Hematopoietic multipotent progenitor cell treated with erythropoietin and hydrocortisone succinate and interleukin-3 and kit ligand, for 6 days (in vitro differentiated cells): ENCODE measurements around the gene EYA4.

Experiments
- DNase-seq: peaks from one replicate; pipeline ENCODE4 v3.0.0-alpha.2; 2015

The EYA4 gene

DNA sequence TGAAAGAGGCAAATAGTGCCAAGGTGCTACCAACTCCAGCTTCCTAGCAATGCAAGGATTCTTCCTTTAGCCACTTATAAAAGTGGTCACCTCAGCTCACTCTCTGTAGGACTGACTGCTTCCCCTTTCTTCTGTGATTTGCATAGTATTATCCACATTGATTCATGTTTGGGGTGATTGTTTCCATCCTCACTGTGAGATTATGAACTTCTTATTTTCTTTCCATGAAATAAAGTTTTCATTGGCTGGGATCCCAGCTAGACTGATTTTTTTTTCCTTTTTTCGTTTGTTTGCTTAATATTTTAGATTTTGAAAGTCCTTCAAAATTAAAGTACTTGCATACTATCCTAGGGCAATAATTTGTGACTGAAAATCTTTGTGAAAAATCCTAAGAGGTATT, 50.5 kb downstream of the EYA4 start:
- no peak for DNase-seq

DNA sequence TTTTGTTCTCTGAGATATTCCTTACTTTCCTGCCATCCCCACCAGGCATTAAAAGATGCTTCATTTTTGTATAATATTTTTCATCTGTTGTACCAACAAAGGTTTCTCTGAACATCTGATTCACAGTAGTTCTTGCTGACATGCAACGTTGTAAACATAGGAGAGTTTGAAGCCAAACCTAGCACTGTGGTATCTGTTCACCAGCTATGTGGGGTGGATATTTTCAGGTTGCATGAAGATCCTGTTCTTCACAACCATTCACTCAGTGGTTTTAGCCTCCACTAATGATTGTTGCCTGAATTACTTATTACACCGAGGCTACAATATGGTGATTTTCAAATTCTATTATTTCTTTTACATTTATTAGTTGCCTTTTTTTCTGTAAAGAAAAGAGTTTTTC, 56.5 kb downstream of the EYA4 start:
- no peak for DNase-seq

DNA sequence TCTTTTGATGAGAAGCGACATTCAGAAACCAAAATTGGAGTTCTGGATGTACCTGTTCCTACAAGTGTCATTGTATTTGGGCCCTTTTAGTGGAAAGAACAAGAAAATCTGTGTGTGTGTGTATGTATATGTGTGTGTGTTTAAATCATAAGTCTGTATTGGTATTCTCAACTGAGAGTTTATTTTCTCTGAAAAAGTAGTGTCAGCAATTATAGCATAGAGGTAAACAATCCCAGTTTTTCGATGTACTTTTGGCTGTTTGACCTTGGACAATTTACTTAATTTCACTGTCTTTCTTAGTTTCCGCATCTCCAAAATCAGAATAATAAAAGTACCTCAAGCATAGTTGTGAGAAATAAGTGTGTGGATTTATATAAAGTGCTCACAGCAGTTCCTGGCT, 57.2 kb downstream of the EYA4 start:
- DNase-seq, result no peak

DNA sequence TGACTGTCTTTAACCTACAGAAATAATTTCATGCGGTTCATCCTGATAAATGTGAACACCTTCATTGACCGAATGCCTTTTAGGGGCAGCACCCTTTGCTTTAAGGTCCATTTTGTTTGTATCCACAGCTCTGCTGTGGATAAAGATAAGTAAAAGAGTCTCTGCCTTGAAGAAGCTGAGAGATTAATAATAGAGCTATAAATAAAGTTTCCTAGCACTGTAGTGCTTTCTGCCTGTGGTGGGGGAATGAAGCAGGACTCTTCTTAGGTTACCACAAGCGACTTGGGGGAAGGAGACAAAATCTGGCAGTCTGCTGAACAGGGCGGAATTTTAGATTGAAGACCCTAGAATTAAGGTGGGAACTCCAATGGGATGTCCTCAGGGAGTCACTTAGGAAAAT, 57.6 kb downstream of the EYA4 start:
- DNase-seq, result no peak

DNA sequence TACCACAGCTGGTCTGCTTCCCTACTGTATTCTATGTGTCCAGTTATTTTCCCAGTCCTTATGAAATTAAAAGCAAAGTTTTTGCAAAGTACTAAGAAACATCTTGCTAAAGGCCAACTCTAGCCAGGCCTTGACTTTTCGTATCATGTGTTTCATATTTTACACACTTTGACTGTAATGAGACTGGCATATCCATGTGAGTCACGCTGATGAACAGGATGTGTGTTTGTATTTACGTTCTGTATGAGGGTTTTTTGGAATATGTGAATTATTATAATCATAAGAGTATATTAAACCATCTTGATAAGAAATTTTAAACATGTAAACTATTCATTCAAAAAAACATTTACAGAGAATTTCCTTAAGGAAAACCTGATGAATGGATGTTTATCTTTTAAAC, 59.7 kb downstream of the EYA4 start:
- DNase-seq, result no peak

- DNase-seq, result no peak
These were observed 60.7 kb downstream of the EYA4 start for GRCh38 chr6:133301835-133302234.

GRCh38 chr6:133306931-133307330, 65.8 kb downstream of the EYA4 start:
- no peak for DNase-seq

- DNase-seq, result no peak
These were observed 68.4 kb downstream of the EYA4 start for GRCh38 chr6:133309579-133309978.

- no peak for DNase-seq
These were observed 70.8 kb downstream of the EYA4 start for GRCh38 chr6:133312006-133312405.

DNA sequence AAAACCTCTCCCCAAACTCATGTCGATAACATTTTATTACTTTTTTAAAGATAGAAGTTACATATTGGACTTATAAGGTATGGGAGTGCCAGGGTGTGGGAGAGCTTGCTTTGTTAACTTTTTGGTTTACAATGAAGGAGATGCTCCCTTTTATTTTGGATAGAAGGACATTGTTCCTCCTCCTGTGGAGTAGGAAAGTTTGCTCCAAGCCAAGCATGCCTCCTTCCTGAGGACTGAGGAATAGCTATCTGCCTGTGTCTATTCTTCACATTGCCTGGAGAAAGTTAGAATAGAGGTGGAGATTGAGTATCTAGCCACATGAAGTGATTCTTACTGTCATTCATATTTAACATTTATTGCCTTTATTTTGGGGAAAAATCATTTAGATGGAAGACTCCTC, 71.9 kb downstream of the EYA4 start:
- no peak for DNase-seq

DNA sequence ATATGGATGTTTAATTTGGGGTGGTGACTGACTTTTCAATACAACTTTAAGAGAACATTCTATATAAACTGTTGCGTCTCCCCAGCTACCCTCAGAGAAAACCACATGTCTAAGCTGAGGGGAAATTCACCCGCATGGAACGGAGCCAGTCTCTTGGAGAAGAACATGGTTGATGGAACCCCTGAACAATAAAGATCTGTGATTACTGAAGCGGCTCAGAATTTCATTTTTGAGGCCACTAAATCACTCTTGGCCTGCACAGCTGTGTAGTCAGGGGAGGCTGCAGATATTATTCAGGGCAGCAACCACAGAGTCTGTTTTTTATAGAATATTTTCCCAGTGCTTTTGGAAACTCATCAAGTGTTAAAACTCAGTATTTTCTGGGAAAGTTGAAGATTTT, 73.8 kb downstream of the EYA4 start:
- DNase-seq, result no peak

DNA sequence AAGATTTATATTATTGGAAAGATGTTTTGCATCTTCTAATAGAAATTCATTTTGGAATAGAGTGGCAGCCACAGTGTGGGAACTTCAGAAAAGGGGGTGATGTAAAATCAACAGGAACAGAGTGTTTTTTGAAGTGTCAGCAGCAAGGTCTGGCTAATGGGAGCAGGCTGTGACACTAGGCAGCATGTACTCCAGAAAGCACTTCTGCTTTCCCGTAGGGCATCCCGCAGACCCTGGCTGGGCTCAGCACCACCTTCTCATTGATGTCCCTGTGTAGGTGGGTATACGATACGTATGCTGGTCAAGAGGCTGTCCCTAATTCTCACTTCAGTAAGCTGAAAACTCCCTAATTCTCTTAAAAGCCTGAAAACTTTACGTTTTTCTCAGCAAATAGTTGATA, 74.7 kb downstream of the EYA4 start:
- DNase-seq, result no peak

- no peak for DNase-seq
These were observed 76.5 kb downstream of the EYA4 start for GRCh38 chr6:133317704-133318103.

DNA sequence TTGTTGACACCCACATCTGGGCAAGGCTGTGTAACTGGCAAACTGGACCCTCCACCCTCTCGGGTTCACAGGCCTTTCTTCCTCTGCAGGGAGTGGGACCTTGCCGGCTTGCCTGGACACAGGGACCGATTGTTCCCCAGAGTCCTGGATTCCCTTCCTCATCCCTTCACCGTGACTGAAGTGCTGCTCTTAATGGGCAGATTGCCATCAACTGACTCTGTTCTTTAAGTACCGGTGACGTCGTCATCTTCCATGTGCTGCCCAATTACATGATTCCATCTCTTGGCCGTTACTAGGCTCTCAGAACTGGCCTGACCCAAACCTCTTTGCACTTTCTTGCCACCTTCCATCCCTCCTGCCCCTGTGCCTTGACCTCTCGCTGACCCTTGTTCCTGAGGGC, 85.4 kb downstream of the EYA4 start:
- DNase-seq, result no peak

- no peak for DNase-seq
These were observed 92.7 kb downstream of the EYA4 start for GRCh38 chr6:133333852-133334251.

DNA sequence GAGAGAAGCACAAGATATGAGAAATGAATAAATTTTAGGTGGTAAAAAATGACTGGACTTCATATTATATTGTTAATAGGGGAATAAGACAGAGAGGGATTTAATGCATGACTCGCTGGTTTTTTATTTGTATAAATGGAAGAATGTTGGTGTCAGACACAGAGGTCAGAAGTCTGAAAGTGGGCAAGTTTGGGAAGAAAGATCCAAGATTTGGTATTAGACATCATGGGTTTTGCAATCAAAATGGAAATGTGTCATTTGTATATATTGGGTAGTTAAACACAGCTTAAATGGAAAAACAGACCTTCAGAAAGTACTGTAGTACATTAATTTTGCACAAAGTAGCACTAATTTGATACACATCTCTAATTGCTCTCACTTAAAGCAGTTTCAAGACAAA, 96.2 kb downstream of the EYA4 start:
- DNase-seq, result no peak

- no peak for DNase-seq
These were observed 98.6 kb downstream of the EYA4 start for GRCh38 chr6:133339543-133340384.

- no peak for DNase-seq
These were observed 99.4 kb downstream of the EYA4 start for GRCh38 chr6:133340557-133340956.

- no peak for DNase-seq
These were observed 100.5 kb downstream of the EYA4 start for GRCh38 chr6:133341607-133342158.

DNA sequence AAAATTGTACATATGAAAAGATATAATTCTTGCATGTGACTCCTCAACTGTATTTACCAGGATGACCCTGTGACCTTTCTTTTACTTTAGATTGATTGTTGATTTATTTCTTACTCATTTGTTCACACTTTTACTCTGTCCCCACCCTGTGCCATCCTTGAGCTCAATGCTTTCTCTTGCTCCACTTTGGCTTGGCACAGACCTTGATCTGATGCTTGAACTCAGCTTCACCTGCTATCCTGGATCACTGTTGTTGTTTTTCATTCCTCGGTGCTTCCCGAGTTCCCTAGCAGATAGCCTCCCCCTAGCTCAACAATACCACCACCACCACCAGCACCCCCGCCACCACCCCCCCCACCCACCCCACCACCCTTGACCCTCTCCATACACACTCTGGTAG, 102.1 kb downstream of the EYA4 start:
- no peak for DNase-seq

DNA sequence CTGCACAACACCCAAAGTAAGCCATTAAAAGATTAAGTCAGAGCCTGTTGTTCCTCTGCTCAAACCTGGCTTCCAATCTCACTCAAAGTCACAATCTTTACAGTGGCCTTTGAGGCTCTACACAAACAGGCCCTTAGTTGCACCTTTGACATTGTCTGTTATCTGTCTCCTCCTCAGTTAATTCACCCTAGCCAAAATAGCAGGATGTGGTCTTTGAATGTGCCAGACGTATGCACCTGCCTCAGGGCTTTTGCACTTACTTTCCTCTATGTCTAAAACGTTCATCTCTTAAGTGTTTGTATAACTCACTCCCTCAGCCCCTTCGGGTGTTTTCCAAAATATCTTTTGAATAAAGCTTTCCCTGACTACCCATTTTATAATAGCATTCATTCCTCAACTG, 107.7 kb downstream of the EYA4 start:
- no peak for DNase-seq

GRCh38 chr6:133350928-133351327, 109.8 kb downstream of the EYA4 start:
- DNase-seq, result no peak

DNA sequence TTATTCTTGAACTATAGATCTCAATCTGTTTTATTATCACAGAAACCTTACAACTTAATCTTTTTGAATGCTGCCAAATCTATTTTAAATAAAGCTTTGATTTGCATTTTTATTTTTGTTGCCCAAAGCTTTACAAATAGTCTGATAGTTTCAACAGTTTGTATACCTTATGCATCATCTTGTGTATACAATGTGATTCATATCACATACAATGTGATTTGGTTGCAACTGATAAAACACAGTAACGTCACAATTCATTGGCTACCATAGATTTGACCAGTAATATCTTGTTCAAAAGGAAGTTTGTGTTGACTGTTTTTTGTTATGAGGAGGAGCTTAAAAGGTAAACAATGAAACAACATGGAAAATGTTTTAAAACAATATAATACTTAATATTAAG, 110.9 kb downstream of the EYA4 start:
- no peak for DNase-seq

DNA sequence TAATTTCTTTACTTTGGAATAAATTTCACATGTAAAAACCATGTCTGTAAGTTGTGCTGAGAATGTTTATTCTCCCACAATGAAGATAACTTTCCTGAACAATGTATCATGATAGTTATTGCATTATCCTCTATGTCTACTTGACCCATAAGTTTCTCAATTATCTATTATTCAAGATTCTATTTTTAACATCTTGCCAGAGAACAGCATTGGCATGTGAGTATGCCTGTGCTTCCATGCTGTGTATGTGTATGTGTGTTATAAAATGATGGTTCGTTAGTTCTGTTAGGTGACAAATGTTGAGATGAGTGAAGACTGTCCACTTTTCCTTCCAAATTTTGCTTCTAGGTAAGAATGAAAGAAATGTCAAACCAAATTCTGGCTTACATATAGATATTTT, 111.9 kb downstream of the EYA4 start:
- DNase-seq, result no peak

DNA sequence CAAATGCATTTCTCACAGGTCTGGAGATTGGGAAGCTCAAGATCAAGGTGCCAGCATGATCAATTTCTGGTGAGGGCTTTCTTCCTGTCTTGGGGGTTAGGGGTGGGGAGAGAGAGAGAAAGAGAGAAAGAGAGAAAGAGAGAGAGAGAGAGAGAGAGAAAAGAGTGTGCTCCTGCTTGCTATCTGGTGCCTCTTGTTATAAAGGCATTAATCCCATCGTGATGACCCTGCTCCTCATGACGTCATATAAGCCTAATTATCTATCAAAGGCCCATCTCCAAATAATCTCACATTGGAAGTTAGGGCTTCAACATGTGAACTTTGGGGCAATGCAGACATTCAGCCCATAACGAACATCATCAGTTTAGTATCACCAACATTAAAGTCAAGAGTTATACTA, 114.8 kb downstream of the EYA4 start:
- no peak for DNase-seq
